GM10266 (cell line): ENCODE results near the gene ADAMTSL3.

Experiments used
- DNase-seq: peaks from one replicate; pipeline ENCODE4 v3.0.0; 2012; ENCODE audit errors: extremely low spot score
- TF ChIP-seq, protein P1 (sequence below): IDR thresholded peaks from 2 replicates; pipeline ENCODE4 v1.5.1; 2012; ENCODE audit warnings: mild to moderate bottlenecking, low read depth; ENCODE audit not compliant: control insufficient read depth, insufficient read depth; ENCODE audit errors: missing control alignments

ADAMTSL3 gene

DNA sequence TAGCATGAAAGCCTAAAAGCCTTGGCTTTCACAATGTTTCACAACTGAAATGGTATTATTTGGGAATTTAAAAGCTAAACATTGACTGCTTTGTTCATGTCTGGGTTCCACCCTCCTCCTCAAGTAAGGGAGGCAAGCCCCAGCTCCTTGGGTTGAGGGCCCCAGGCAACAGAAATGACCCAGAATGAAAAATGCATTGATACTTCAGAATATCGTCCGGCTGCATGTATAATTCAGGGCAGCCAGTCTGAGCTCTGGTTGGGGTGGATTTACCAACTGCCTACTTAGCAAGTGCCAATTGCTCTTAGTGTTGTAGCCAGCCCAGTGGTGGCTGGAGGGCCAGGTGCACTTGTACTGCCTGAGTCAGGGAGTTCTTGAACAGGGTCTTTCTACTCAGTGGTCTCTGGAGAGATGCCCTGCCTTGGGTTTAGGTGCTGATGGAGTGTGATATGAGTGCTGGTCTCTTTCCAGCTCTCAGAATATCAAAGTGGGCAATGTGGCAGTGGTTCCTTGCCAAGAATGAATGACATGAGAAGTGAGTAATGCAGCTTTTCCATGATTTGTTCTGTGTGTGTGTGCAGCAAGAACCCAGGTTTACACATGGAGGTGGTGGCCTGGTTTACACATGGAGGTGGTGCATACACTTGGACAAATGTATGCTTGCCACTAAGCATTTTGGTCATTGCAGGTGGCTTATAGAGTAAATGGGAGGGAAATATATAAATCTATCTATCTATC is 40.9 kb upstream of the ADAMTSL3 start:
- TF ChIP-seq, protein P1, sequence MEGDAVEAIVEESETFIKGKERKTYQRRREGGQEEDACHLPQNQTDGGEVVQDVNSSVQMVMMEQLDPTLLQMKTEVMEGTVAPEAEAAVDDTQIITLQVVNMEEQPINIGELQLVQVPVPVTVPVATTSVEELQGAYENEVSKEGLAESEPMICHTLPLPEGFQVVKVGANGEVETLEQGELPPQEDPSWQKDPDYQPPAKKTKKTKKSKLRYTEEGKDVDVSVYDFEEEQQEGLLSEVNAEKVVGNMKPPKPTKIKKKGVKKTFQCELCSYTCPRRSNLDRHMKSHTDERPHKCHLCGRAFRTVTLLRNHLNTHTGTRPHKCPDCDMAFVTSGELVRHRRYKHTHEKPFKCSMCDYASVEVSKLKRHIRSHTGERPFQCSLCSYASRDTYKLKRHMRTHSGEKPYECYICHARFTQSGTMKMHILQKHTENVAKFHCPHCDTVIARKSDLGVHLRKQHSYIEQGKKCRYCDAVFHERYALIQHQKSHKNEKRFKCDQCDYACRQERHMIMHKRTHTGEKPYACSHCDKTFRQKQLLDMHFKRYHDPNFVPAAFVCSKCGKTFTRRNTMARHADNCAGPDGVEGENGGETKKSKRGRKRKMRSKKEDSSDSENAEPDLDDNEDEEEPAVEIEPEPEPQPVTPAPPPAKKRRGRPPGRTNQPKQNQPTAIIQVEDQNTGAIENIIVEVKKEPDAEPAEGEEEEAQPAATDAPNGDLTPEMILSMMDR: no peak

DNA sequence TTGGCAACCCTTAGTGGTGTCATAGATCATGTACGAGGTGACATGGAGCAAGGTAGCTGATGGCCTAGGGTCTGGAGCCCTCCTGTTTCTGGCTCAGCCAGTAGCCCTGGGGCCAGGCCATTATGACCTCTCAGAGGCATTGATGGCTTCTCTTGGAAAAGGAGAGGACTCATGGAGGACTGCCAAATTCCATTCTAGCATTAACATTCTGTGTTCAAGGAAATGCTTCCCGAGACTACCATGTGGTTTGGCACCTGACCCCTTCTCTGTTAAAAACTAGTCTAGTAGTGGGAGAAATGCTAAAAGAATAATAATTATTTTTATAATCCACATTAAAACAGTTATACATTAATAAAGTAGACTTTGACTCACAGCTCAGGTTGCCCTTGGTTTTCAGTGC is 40.2 kb upstream of the ADAMTSL3 start:
- TF ChIP-seq, protein P1: no peak
- DNase-seq: no peak

More for the DNA sequence above, 40.9 kb upstream of the ADAMTSL3 start:
- no peak for DNase-seq

DNA sequence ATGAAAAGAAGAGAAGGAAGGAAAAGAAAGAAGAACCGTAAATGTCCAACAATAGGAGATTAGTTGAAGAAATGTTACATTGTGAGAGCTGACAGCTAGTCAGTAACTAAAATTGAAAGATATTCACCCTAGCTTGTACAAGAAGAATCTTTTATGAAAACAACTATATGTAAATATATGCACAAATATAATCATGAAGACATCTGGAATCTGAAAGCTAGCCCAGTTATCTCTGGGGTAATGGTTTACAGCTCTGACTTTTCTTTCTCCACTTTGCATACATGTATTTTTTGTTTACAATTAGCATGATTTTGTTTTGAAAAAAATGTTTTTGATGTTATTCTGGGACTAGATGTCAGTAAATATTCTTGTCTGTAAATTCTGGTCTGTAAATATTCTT is 37.1 kb upstream of the ADAMTSL3 start:
- no peak for DNase-seq
- TF ChIP-seq, protein P1: no peak

DNA sequence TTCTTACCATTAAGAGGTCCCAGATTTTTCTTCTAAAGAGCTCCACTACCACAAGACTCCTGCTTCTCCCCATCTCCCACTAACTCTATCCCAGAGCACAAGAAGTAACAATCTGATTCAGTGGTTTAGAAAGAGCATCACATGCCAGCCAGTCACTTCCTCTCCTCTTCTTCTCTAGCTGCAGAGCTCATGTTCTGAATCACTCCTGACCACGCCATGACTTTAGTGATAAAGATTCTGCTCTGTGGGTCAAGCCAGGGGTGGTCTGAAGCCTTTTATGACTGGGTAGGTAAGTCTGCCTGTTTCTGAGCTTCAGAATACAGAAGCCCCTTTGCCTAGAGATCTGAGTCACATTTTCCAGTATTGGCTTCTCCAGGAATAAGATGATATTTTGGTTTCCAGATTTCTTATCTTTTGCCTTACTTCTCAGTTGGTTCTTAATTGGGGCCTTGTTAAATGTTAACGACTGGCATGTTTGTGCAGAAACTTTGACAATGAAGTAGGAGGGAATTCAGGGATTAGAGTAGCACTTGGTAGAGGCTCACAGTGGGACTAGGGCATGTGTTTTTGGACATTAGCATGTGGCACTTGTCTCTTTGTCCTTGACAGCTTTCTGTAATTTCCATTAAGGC is 27.6 kb upstream of the ADAMTSL3 start:
- TF ChIP-seq, protein P1: no peak
- DNase-seq: no peak

DNA sequence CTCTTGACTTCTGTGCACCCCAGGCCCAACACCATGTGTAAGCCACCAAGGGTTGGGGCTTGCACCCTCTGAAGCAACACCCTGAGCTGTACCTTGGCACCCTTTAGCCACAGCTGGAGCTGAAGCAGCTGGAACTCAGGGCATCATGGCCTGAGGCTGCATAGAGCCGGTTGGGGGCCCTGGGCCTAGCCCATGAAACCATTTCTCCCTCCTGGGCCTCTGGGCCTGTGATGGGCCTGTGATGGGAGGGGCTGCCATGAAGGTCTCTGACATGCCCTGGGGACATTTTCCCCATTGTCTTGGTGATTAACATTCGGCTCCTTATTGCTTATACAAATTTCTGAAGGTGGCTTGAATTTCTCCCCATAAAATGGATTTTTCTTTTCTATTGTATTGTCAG is 22.4 kb upstream of the ADAMTSL3 start:
- DNase-seq: no peak
- TF ChIP-seq, protein P1: no peak

DNA sequence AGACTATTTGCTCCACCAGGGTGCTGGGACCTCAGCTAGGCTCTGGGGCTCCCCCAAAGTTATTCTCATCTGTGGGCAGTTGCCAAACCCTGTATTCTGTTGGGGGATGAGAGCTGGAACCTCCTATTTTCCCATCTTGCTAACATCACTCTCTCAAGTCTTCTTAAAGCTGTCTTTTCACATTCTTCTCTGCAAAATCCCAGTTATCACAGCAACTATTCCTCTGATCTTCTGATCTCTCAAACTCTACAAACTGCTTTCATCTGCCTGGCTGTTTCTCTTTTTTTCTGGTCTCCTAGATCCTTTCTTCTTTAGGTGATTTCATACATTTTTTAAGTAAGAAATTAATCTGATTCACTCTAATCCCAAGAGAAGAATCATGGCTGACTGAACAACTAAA is 10.7 kb upstream of the ADAMTSL3 start:
- TF ChIP-seq, protein P1: no peak
- no peak for DNase-seq

DNA sequence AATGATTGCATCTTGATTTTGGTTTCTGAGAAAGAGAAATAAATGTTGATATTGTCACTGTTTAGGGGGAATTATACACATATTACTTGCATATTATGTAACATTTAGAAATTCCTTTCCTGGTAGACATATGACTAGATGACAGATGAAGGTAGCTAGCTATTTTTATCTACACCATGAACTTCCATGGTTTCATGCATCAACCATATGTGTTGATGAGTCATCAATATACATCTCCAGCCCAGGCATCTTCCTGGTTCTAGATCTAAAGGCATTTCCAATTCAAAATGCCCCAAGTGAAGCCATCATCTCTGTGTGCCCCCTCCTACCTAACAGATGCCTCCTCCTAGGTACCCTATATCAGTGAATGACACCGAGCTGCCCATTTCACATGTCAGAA is 9.5 kb upstream of the ADAMTSL3 start:
- TF ChIP-seq, protein P1: no peak
- no peak for DNase-seq
